Thoracic aorta (tissue), 2 donors: Measurements from ENCODE around the gene SLC6A6. TPM values are rescaled to one million over a fixed set of nuclear protein-coding genes. Genes with fewer than 3 reads are reported as not detected.

ENCODE experiments used
- ATAC-seq: fragments of 150-250 bp; one replicate; pipeline ENCODE4 v1.8.0; 2017; ENCODE audit warnings: low read depth; ENCODE audit not compliant: insufficient number of reproducible peaks, low FRiP score
- DNase-seq: peaks from one replicate; pipeline ENCODE4 v3.0.0-alpha.2; 2020; ENCODE audit warnings: low spot score
- H3K27ac ChIP-seq, 2 donors: fragments of 200-600 bp; sonication (generic); 1 replicate in 1 of 2; 2 replicates in 1 of 2; pipeline ENCODE4 v1.5.1; 2016; ENCODE audit warnings: mild to moderate bottlenecking in 2 of 2, moderate library complexity in 2 of 2
- H3K27me3 ChIP-seq: fragments of 200-600 bp; sonication (generic); replicated peaks from 2 replicates; pipeline ENCODE4 v1.6.0; 2016; ENCODE audit warnings: mild to moderate bottlenecking; ENCODE audit not compliant: insufficient read depth
- H3K36me3 ChIP-seq: fragments of 200-600 bp; sonication (generic); one replicate; pipeline ENCODE4 v1.5.1; 2016
- H3K4me1 ChIP-seq, 2 donors: fragments of 200-600 bp; sonication (generic); 1 replicate in 1 of 2; 2 replicates in 1 of 2; pipeline versions ENCODE4 v1.5.1 to v1.6.0; 2016; ENCODE audit warnings: low read depth in 2 of 2, mild to moderate bottlenecking in 1 of 2; ENCODE audit not compliant: control insufficient read depth in 1 of 2
- H3K4me3 ChIP-seq: fragments of 200-600 bp; sonication (generic); 2 replicates; pipeline ENCODE4 v1.5.1; 2016; ENCODE audit warnings: mild to moderate bottlenecking
- H3K9me3 ChIP-seq: fragments of 200-600 bp; sonication (generic); 2 replicates; pipeline ENCODE4 v1.5.1; 2016
- CTCF ChIP-seq: fragments of 200-600 bp; sonication (generic); IDR thresholded peaks from one replicate; pipeline ENCODE4 v1.5.1; 2019; ENCODE audit warnings: antibody characterized with exemption
- total RNA-seq, 2 donors: library from RNA; depleted of rRNA; stranded (reverse); fragments of >200 nt; gene quantifications; one replicate each; pipeline versions ENCODE4 v1.1.0 to v1.2.3, GENCODE V29; 2016

The SLC6A6 gene
- total RNA-seq, 2 donors from 2014 or later, result 33.5 to 45.5 TPM

DNA sequence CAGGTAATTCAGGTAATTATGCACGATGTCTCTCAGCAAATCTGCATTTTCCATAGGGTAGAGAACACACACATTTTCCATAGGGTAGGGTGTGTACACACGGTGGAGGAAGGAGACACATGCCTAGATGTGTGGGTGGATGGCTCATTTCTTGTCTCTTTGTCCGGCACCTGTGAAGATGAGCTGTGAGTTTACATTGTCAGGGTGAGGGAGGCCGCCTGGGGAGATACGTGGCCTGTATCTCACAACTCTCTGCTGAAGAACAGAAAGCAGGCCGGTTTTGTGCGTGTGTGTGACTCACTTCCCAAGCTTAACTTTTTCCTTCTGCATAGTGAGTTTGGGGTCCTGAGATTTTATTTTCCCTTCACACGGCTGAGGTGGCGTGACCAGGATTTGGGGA is 60.3 kb downstream of the SLC6A6 start:
- Histone ChIP-seq H3K27ac (no peak overlapping the region), H3K4me3 (no peak overlapping the region), H3K27me3 (no peaks in the 10 kb centered on the region), H3K36me3 (peaks cover 35% of the 10 kb centered on the region), H3K4me1 (peaks cover 9 to 26% of the 10 kb centered on the region in 2 donors), H3K9me3 (no peaks in the 10 kb centered on the region)
- DNase-seq (no peak), ATAC-seq (no peak)
- TF ChIP-seq CTCF, result no peak

DNA sequence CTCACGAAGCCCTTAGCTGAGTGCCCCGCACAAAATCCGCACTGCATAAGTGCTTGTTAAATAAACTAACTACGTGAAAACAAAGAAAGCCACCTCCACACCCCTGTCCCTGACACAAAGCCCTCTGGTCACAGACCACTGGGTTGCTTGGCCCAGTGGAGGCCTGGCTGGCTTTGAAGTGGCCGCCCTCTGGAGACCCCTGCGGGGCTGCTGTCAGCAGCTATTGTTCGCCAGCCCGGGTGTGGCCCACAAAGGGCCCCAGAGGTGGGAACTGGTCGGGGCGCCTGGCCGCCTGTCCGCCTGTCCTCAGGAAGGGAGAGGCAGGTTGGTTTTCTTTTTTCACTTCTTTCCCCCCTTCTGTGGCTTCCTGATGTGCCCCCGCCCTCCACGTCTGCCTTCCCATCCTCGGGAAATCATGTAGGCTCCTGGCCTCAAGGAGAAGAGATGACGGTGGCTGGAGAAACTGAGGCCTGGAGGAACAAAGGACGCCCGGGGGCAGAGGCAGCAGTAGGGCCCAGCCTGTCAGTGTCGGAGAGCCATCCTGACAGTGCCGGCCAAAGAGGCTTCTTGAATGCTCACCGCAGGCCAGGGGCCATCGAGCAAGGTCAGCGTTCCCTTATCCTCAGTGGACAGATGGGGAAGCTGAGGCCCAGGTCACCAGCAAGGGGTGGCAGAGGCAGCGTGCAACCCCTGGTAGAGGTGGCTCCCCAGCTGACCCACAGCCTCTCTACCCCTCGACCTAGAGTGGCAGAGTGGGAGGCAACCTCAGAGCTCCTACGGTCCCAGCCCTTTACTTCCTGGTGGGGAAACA is 61.1 kb downstream of the SLC6A6 start:
- H3K27ac ChIP-seq, result no peak overlapping the region
- H3K4me3 ChIP-seq, result no peak overlapping the region
- DNase-seq (no peak), ATAC-seq (no peak)
- H3K4me1 ChIP-seq, result peaks cover 9 to 26% of the 10 kb centered on the region in 2 donors
- no peak for TF ChIP-seq CTCF
- peaks cover 36% of the 10 kb centered on the region for H3K36me3 ChIP-seq
- no peaks in the 10 kb centered on the region for H3K27me3 ChIP-seq
- no peaks in the 10 kb centered on the region for H3K9me3 ChIP-seq

DNA sequence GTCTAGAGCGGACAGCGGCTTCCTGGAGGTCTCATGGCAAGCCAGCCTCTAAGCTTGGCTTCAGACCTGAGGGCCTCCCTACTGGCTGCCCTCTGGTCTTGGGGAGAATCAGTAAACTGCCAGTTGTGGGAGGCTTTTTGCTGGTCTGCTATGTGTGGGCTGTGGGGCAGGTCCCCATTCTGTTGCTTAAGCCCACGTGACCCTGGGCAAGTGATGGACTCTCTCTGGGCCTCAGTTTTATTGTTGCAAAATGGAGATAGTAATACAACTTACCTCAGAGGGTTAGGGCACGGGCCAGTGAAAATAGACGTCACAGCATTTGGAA is 61.7 kb downstream of the SLC6A6 start:
- ATAC-seq (no peak), DNase-seq (no peak)
- H3K27ac ChIP-seq, result no peak overlapping the region

GRCh38 chr3:14464521-14464920 is 62.1 kb downstream of the SLC6A6 start:
- H3K9me3 ChIP-seq, result no peaks in the 10 kb centered on the region
- no peak overlapping the region for H3K27ac ChIP-seq
- no peak for DNase-seq
- no peaks in the 10 kb centered on the region for H3K27me3 ChIP-seq
- H3K4me3 ChIP-seq, result no peak overlapping the region
- ATAC-seq, result no peak
- peaks cover 36% of the 10 kb centered on the region for H3K36me3 ChIP-seq
- peaks cover 9 to 26% of the 10 kb centered on the region in 2 donors for H3K4me1 ChIP-seq
- TF ChIP-seq CTCF, result no peak

More for the DNA sequence above, 61.7 kb downstream of the SLC6A6 start:
- H3K27me3 ChIP-seq, result no peaks in the 10 kb centered on the region
- peaks cover 9 to 26% of the 10 kb centered on the region in 2 donors for H3K4me1 ChIP-seq
- peaks cover 36% of the 10 kb centered on the region for H3K36me3 ChIP-seq
- H3K9me3 ChIP-seq, result no peaks in the 10 kb centered on the region
- H3K4me3 ChIP-seq, result no peak overlapping the region
- no peak for TF ChIP-seq CTCF

DNA sequence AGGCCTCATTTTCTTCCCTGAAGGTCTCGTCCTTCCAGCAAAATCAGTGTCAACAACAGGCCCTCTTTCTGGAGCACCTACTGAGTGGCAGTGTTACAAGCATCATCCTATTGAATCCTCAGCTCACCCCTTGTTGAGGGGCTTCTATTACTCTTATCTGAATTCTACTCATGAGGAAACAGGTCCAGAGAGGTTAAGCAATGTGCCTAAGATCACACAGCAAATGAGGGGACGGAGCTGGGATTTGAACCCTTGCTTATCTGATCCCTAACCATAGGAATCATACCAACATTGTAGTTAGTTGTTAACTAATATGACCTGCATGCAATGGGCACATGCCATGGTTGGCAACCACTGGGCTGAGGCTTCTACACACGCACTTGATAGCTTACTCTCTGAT is 63.0 kb downstream of the SLC6A6 start:
- peaks cover 40% of the 10 kb centered on the region for H3K36me3 ChIP-seq

More for the DNA sequence above, 63.0 kb downstream of the SLC6A6 start:
- peaks cover 9 to 21% of the 10 kb centered on the region in 2 donors for H3K4me1 ChIP-seq
- TF ChIP-seq CTCF, result no peak
- H3K27me3 ChIP-seq, result no peaks in the 10 kb centered on the region
- no peak overlapping the region for H3K27ac ChIP-seq
- ATAC-seq (no peak), DNase-seq (no peak)
- H3K9me3 ChIP-seq, result no peaks in the 10 kb centered on the region
- H3K4me3 ChIP-seq, result no peak overlapping the region
